Adipose tissue (tissue), 3 donors: ENCODE results near the gene ARHGAP40. TPM values are rescaled to one million over a fixed set of nuclear protein-coding genes. Genes with fewer than 3 reads are reported as not detected.

ENCODE experiments used
- H3K27ac ChIP-seq: one replicate; pipeline ENCODE4 v1.5.1; 2013; ENCODE audit warnings: low read depth, low read length
- WGBS, 3 donors: extraction: QIAGEN DNeasy Blood & Tissue Kit; methylation state at CpG; one replicate each; pipeline ENCODE4 v1.1.7; 2013; 5-methylcytosine and 5-hydroxymethylcytosine counted together
- polyA plus RNA-seq, 3 donors: library from polyadenylated mRNA; stranded (reverse); fragments of 200-250 nt; gene quantifications; one replicate each; pipeline ENCODE4 v1.2.3, GENCODE V29; 2013
- donor health status: healthy with polysubstance abuse.
- donor health status: Bipolar disorder and iron deficiency.
- donor health status: healthy.

Gene ARHGAP40
- polyA plus RNA-seq, 3 donors, result 0.02 to 0.06 TPM; not detected in 1

DNA sequence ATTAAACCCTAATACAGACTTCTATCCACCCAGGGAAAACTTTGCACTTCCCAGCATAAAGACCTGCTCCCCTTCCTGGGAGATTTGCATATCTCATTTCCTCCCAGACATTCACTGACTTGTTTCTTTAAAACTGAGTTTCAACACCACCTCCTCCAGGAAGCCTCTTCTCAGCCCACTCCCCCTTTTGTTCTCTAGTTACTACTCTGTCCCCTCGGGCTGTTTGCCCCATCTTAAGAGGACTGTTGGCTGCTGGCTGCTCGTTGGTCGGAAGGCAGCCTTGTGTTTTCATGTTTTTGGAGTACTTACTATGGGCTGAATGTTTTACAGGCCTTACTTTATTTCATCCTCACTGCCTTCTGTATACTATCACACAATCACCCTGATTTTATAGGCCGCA, 6.6 kb downstream of the ARHGAP40 start:
- H3K27ac ChIP-seq, result no peak overlapping the region
- 68 to 81% (median 72%) methylated on average over 4 of the region's 4 CpGs for WGBS, 3 donors

DNA sequence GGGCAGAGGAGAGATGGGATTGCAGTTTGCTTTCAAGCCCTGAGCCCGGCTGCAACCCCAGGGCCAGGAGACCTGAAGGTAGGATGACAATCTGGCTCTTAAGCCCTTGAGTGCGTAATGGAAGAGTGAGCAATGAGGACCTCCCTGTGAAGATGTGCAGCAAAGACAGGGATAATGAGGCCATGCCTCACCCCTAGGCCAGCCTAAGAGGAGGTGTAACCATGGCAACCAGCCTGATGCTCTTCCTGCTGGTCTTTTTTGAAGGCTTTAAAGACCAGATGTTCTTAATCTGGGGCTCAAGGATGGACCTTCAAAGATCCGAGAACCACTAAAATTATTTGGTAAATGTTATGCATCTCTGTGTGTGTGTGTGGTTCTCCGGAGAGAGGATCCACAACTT, 8.2 kb downstream of the ARHGAP40 start:
- WGBS, 3 donors, result 80 to 85% (median 81%) methylated on average over 4 of the region's 4 CpGs
- no peak overlapping the region for H3K27ac ChIP-seq

DNA sequence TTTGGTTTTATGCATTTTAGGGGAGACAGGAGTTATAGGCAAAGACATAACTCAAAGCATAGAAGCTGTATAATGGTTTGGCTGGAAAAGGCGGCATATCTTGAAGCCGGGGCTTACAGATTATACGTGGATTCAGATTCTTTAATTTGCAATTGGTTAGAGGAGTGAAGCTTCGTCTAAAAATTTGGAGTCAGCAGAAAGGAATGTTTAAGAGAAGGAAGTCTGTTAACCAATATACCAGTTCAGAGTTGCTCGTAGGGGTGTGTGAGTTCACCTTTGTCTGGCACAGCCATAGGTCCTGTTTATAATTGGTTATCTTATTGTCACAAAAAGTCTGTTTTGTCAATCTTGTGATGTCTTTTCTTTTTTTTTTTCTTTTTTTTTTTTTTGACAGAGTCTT, 8.9 kb downstream of the ARHGAP40 start:
- H3K27ac ChIP-seq, result no peak overlapping the region
- 69 to 71% (median 70%) methylated on average over 5 of the region's 5 CpGs for WGBS, 3 donors

DNA sequence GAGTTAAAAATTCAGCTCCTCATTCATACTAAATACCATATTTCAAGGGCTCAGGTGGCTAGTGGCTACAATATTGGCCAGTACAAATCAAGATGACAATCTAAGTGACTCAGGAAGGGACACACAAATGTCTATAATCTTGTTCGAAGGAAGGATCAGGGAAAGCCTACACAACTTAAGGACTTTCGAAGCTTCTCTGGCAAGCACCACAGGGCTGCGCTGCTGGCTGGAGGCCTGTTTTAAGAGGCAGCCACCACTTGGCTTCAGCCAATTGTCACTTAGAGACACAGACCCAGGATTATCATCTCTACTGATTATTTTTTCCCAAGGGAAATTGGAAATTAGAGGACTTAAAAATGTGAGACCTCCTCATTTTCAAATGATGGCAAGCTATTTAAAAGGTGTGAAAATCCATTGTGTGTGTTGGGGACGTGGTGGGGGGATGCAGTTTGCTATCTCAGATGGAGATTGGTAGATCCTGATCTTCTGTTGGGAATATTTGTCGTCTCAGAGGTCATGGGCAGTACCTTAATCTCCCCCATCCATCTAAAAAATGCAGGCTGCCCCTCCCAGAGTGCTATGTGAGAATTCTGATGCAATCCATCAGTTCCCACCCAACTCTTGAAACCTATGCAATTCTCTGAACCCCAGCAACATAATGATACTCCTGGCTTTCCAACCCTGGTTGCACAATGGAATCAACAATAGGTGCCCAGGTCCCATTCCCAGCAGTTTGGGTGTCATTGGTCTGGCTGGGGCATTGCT, 11.3 kb downstream of the ARHGAP40 start:
- H3K27ac ChIP-seq, result no peak overlapping the region
- WGBS, 3 donors, result 61 to 67% (median 62%) methylated on average over 5 of the region's 5 CpGs

DNA sequence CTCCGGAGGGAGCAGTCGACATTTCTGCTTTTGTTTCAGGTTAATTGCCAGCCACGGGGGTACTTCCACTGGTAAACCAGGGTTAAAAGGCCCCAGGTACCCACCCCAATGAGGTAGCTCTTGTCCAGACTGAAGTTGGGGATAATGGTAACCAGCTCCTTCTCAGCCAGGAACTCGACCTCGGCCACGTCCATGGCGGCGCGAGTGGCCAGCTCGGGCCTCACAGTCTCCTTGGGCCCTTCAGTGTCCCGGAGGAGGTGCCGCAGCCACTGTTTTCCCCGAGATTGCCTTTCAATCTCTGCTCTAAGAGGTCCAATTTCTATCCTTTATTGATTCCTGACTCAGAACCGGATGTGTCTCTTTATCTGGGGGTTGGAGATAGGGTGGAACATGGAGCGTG, 13.7 kb downstream of the ARHGAP40 start:
- 77 to 90% (median 88%) methylated on average over 15 of the region's 15 CpGs for WGBS, 3 donors

DNA sequence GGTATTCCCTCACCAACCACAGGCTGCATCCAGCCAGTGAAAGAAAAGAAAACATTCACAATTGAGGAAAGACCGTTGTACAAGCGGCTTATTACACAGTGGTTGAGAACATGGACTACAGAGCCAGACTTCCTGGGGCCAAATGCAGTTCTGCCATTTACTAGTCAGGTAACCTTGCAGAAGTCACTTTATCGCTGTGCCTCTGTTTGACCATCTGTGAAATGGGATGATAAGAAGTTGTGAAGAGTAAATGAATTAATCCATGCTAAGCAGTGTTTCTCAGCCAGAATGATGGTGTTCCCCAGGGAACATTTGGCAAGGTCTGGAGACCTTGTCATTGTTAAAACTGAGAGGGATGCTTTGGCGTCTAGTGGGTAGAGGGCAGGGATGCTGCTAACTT, 14.8 kb downstream of the ARHGAP40 start:
- WGBS, 3 donors, result 87 to 91% (median 89%) methylated on average over 4 of the region's 4 CpGs
- no peak overlapping the region for H3K27ac ChIP-seq

More for the DNA sequence above, 13.7 kb downstream of the ARHGAP40 start:
- no peak overlapping the region for H3K27ac ChIP-seq

DNA sequence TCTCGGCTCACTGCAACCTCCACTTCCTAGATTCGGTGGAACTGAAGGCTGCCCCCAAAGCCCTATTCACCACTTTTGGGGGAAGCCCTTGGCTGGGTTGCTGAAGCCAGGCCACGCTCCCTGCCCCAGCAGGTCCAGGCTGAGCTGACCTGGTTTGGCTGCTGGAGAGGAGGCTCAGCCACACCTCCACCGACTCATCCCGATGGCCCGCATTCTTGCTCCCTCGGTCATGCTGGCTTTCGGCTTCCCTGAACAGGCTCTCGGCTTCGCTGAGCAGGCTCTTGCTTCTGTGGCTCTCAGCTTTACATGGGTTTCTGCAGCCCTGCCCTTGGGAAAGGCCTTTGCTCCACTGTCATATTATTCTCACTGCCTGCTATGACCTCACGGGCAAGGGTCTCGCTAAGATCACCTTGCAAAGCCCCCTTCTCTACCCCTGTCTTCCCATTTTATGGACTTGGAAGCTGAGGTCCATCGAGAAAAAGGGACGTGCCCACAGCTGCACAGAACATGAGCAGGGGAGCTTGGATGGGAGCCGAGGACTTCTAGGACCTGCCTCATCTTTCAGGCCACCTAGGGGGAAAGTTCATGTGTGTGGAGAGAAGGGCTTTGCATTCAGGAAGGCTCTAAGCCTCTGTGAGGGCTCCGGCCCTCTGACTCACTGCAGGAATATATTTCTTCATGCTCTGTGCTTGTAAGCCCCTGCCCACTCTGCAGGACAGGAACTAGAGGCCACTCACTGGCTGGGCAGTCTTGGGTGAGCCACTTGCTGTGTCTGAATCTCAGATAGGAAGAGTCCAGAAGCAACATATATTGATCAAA, 15.6 kb downstream of the ARHGAP40 start:
- WGBS, 3 donors, result 68 to 76% (median 75%) methylated on average over 16 of the region's 16 CpGs
- H3K27ac ChIP-seq, result no peak overlapping the region

DNA sequence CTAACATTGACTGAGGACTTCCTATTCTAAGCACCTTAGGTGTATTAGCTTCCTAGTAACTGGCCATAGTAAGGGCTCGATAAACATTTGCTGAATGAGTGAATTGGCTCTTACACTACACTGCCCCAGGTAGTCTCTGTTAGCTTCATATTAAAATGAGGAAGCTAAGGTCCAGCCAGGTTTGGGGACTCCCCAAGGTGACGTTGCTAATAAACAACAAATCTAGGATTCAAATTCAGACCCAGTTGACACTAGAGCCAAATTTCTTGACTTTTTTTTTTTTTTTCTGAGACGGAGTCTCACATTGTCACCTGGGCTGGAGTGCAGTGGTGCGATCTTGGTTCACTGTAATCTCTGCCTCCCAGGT, 16.2 kb downstream of the ARHGAP40 start:
- 80 to 87% (median 86%) methylated on average over 4 of the region's 4 CpGs for WGBS, 3 donors
- H3K27ac ChIP-seq, result no peak overlapping the region

DNA sequence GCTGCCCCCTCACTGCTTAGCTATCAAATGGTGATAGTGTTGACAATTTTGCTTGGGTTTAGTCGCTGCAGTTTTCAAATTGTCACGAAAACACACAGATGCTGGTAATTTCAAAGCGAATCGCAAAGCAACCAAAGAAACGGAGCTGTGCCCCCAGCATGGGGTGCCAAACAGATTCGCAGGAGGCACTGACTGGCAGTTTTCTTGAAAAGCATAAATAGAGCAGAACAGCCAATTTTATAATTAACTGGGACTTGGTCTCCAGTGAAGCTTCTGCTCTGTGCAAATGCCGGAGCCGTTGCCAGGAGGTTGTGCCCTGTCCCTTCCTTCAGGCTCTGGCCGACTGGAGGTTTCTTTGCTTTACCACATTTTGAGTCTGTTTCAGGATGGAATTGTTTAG, 18.8 kb downstream of the ARHGAP40 start:
- H3K27ac ChIP-seq, result no peak overlapping the region
- 49 to 67% (median 59%) methylated on average over 9 of the region's 9 CpGs for WGBS, 3 donors

DNA sequence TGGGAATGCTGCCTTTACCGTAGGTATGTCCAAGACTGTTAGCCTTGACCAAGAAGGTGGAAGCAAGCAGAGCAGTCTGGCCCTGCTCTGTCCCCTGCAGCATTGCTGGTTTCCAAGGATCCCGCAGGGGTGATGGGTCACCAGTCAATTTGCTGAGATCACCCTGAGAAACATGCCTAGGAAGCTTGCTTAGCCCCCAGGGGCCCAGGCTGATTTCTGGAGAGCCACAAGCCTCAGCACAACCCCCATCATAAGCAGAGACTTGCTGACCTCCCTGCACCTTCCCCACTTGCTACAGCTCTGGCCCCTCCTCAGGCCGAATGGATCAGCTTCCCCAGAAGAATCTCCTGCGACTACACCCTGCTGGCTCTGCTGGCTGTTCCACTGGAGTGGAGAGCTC, 21.5 kb downstream of the ARHGAP40 start:
- H3K27ac ChIP-seq, result no peak overlapping the region
- whole genome bisulfite sequencing, 3 donors, result 52 to 70% (median 63%) methylated on average over 4 of the region's 4 CpGs

DNA sequence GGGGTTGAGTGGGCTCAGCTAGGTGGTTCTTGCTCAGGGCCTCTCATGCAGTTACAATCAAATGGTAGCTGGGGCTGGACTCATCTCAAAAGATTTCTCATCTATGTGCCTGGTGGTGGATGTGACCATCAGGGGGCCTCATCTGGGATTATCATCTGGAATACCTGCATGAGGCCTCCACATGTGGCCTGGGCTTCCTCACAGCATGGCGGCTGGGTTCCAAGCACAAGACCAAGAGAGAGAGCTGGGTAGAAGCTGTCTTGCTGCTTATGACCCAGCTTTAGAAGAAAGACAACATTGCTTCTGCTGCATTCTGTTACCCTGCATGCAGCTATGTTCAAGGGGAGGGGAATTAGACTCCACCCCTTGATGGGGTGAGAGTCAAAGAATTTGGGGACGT, 22.5 kb downstream of the ARHGAP40 start:
- H3K27ac ChIP-seq, result no peak overlapping the region
- 63 to 89% (median 82%) methylated on average over 2 of the region's 2 CpGs for WGBS, 3 donors

DNA sequence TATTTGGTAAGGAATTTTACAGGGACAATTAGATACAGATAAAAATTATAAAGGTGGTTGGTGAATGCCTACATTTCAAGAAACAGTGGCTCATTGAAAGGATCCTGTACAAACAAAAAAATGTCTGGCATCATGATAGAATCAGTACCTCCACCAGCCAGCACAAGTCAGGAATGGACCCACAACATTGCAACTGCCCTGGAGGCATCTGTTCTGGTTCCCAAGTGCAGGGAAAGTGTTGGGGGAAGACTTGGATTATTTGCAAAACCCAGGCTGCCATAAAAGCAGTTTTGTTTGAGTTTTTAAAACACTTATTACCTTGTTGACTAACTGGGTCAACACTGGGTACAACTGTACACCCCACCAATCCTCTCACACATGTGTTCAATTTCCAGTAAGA, 24.3 kb downstream of the ARHGAP40 start:
- H3K27ac ChIP-seq, result no peak overlapping the region

DNA sequence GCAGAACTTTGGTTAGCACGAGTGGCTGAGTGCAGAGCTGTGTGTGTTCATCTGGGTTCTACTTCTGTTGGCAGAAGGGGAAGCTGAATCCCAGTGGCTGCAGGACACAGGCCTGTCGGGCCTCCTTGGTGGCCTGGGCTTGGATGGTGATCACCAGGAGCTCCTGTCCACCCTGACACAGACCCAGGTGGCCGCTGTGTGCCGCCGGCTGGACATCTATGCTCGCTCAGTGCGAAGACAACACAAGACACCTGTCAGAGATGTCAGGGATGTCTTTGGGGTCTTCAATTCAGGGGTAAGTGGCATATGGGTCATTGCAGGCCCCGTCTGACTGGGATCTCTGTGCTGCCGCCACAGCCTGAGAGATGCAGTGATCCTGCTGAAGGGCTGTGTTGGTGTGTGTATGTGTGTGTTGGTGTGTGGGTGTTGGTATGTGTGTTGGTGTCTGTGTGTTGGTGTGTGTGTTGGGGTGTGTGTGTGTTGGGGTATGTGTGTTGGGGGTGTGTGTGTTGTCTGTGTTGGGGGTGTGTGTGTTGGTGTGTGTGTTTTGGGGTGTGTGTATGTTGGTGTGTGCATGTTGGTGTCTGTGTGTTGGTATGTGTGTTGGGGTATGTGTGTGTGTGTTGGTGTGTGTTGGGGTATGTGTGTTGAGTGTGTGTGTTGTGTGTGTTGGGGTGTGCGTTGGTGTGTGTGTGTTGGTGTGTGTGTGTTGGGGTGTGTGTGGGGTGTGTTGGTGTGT, 25.5 kb downstream of the ARHGAP40 start:
- WGBS, 3 donors, result 87 to 89% (median 89%) methylated on average over 10 of the region's 10 CpGs
- H3K27ac ChIP-seq, result no peak overlapping the region

DNA sequence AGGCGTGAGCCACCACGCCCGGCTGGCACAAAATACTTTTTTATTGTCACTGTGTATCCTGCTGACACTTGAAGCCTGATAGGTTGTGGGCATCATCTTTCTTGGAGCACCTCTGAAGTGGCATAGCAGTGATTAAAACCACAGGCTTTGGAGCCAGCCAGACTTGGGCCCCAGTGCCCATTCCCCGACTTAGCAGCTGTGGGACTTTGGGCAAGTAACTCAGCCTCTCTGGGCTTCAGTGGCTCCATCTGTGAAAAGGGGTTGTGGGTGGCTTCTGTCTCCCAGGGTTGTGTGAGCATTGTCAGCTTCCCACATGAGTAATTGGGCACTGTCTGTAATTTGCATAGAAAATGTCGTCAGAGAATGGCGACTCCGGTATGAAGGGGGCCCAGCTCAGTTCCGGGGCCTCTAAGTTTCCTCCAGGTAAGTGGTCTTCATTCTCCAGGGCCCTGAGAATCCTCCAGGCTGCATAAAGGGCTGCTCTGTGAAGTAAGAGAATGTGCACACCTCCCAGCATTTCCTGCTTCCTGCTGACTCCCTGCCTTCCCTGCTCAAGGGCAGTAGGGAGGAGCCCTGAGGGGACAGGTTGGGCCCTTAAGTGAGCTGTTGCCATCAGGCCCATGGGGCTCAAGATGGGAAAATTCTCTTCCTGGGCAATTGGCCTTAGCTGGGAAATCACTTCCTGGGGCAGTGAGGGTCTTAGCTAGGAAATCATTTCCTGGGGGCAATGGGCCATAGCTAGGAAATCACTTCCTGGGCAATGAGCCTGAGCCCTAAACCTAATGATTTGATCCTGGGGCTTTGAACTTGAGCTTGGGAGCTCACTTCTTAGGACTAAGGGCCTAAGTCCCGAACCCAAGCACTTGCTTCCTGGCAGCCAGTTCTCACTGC, 27.2 kb downstream of the ARHGAP40 start:
- H3K27ac ChIP-seq, result no peak overlapping the region
- 76 to 85% (median 82%) methylated on average over 9 of the region's 9 CpGs for WGBS, 3 donors

DNA sequence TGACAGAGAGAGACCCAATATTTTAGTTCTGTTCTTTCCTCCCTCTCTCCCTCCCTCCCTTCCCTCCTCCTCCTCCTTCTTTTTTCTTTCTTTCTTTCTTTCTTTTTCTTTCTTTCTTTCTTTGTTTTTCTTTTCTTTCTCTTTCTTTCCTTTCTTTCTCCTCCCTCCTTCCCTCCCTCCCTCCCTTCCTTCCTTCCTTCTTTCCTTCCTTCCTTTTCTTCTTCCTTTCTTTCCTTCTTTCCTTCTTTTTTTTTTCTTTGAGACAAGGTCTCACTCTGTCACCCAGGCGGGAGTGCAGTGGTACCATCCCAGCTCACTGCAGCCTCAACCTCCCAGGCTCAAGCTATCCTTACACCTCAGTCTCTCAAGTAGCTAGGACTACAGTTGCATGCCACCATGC, 28.4 kb downstream of the ARHGAP40 start:
- WGBS, 3 donors, result 55 to 85% (median 78%) methylated on average over 1 of the region's 1 CpG
- no peak overlapping the region for H3K27ac ChIP-seq

DNA sequence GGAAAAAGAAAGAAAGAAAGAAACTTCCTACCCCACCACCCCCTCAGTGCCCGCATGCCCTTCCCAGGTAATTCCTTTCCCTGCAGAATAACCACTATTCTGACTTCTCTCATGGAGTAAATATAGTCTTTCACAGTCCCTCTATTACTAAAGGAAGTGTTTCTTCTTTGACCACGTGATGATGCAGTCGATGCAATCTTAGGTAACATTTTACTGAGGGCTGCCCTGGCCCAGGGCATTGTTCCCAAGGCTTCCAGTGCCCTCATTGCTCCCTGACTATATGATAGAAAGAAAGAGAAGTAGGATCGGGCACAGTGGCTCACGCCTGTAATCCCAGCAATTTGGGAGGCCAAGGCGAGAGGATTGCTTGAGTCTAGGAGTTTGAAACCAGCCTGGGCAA, 29.1 kb downstream of the ARHGAP40 start:
- H3K27ac ChIP-seq, result no peak overlapping the region
- WGBS, 3 donors, result 69 to 78% (median 74%) methylated on average over 6 of the region's 6 CpGs

DNA sequence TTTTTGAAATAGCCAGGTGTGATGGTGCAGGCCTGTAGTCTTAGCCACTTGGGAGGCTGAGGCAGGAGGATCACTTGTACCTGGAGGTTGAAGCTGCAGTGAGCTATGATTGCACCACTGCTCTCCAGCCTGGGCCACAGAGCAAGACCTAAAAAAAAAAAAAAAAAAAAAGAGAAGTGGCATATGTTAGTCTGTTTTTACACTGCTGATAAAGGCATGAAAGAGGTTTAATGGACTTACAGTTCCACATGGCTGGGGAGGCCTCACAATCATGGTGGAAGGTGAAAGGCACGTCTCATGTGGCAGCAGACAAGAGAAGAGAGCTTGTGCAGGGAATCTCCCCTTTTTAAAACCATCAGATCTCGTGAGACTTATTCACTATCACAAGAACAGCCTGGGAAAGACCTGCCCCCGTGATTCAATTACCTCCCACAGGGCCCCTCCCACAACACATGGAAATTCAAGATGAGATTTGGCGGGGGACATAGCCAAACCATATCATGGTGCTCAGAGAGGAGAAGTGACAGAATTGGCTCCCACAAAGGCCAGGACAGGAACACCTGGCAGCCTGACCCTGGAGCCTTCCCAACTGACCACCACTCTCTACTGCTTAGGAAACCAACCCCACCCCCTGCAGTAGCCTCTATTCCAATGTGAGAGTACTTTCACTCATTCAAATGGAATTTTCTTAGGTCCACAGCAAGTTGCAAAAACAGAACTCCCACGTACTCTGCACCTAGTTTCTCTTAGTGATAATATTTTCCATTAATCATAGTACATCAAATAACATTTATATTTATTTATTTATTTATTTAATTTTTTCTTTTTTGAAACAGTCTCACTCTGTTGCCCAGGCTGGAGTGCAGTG, 29.8 kb downstream of the ARHGAP40 start:
- WGBS, 3 donors, result 56 to 62% (median 61%) methylated on average over 5 of the region's 5 CpGs
- H3K27ac ChIP-seq, result no peak overlapping the region
